Cortex of kidney (tissue), 1 donor: Measurements from ENCODE around the gene GAS2L2.
"Not testable (repeated sequence)": the region's sequence is repeated elsewhere in the genome, so short reads cannot be mapped to it uniquely, and the experiment has no call there.

Experiments used
- DNase-seq: peaks from one replicate; lab custom pipeline; 2025; lab: John Stamatoyannopoulos, UW

The GAS2L2 gene

GRCh38 chr17:35773129-35773528 is 20.1 kb upstream of the GAS2L2 start:
- DNase-seq = no peak

DNA sequence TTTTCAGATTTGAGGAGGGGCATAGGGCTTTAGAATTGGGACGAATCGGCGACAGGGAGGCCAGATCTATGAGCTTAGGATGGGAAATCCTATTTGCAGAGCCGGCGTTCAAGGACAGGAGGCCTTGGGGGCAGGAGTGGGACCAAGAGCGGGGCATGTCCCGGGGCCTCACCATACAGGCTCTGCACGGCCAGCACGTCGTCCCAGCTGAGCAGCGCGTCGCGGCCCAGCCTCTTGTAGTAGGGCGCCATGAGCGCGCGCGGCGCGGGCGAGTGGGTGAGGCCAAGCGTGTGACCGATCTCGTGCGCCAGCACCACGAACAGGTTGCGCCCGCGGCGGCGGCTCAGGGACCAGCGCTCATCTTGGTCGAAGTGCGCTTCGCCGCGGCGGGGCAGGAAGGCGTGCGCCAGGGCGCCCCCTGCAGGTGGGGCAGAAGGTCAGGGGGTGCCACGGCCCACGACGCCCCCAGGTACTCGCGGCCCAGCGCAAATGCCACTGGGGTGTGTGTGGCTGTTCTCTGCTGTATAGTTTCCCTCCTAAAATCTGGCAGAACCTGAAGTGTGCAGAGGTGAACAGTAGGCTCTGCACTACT is 17.0 kb upstream of the GAS2L2 start:
- DNase-seq = no peak

DNA sequence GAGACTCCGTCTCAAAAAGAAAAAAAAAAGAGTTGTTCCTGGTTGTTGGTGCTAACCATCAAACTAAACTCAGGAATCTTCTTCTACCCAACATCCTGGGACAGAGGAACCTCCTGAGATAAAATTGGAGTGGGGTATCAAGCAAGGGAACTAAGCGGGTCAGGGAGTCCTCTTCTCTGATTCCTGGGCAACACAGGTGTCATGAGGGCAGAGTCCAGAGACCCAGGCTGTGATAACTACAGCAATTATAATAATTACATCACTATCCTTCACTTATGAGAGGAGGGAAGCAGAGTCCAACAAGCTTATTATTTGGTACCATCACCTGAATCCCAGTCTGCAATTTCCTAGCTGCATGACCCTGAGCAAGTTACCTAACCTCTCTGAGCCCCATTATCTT is 15.8 kb upstream of the GAS2L2 start:
- DNase-seq = no peak

DNA sequence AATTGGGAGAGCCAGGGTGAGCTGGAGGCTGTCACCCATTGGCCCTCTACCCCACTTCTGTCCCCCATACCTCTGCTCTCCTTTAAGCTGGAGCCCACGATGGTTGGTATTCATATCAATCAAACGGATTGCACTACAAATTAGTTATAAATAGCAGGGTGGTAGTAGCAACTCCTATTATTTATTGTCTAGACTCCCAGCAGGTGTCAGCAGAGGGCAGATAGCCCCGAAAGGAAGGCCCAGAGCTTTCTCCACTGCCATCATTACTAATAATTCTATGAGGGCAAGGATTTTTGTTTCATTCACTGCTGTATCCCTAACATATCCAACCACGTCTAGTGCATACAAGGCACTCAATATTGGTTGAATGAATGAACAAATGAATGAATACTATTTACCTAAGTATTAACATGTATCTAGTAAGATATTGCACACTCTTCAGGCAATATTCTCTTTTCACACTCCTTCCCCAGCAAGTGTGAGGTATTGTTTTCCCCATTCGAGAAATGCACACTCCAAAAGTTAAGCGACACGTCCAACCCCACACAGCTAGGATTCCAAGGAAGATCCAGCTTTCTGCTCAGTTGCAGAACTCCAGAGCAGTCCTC is 14.0 kb upstream of the GAS2L2 start:
- no peak for DNase-seq

DNA sequence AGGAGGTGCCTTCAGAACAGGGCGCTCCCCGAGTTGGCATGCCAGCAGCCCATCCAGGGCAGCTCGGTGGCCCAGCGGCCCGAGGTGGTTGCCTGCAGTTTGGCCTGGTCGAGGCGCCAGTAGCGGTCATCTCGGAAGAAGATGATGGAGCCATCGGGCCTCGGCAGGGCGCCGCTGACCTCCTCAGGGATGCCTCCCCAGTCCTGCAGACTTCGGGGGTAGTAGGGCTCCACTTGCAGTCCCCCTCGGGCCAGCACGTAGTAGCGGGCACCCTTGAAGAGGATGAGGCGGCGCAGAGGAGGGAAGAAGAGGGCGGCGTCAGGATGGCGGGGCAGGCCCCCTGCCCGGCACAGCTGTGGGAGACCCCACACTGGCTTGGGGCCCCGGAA is 13.4 kb upstream of the GAS2L2 start:
- DNase-seq = no peak

DNA sequence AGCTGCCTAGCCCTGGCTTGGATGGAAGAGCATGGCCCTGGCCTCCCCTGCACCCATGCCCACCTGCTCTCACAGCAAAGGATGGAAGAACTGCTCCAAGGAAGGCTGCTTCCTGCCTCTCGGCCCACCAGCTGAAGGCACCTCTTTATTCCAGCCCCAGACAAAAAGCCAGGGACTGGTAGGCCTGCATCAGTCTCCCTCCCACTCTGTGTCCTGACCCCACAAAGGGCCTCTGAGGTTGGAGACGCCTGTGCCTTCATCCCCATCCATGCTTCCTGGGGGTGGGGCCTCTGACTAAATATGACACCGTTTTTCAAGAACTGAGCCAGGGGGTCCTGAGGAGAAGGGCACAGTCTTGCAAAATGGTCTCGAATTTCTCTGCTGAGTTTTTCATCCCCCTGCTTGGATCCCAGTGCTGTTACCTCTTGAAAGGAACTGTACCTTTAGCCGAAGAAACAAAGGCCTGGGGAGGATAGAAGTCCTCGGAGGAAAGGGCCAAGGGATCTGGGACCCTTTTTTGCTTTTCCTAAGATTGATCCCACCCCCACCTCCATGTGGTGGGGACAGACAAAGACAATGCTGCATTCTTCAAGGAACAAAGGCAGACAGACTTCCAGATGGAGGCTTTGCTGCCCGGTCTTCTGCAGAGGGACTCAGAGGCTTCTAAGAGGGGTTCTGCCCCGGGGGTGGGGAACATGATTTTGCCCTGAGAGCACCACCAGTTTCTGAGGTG is 12.9 kb upstream of the GAS2L2 start:
- no peak for DNase-seq

GRCh38 chr17:35765086-35765710 is 12.2 kb upstream of the GAS2L2 start:
- no peak for DNase-seq

GRCh38 chr17:35764123-35764991 is 11.3 kb upstream of the GAS2L2 start:
- DNase-seq = no peak

GRCh38 chr17:35763767-35764122 is 10.7 kb upstream of the GAS2L2 start:
- no peak for DNase-seq

DNA sequence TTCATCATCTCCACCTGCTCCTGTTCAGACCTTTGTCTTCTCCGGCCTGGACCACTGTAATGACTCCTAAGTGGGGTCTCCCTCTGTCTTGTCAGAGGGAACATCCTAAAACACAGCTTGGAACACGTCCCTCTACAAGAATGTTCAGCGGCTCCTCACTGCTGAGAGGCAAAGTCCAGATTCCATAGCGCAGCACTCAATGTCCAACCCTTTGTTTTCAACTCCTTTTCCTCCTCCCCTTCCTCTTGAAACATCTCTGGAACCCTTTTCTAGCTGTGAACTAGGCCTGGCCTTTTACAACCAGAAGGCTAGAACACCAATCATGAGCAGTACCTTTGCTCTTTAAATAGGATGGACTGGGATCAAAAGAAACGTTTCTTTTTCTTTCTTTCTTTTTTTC is 8.6 kb upstream of the GAS2L2 start:
- DNase-seq = no peak

DNA sequence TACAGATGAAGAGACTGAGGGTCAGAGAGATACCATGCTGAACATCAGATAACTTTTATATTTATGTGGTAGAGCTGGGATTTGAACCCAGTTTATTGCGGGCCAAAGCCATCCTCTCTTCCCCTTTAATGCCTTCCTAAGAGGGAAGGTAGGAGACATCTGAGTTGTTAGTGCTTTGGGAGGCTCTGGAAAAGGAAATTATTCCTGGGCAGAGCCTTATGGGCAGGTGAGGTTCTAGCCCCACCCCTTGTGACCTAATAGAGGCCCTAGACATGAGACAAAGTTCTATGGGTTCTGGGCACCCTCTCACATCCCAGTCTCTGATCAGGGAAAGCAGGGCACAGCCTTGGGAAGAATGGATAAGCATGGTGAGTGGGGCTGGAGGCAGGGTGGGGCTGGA is 7.5 kb upstream of the GAS2L2 start, which contains the start of gene C17orf50:
TSS of gene C17orf50 (plus strand) at position 301 of the 400 bp plus-strand sequence. CDS start at position 356, 55 bp downstream.
- no peak for DNase-seq

- no peak for DNase-seq
Observed at GRCh38 chr17:35757243-35757642, 4.2 kb upstream of the GAS2L2 start.

- no peak for DNase-seq
Observed at GRCh38 chr17:35752471-35752870, 568 bp downstream of the GAS2L2 start.

GRCh38 chr17:35751541-35751940 is 1.5 kb downstream of the GAS2L2 start:
- not testable (repeated sequence) for DNase-seq

GRCh38 chr17:35750526-35751395 is 2.3 kb downstream of the GAS2L2 start:
- no peak for DNase-seq

- no peak for DNase-seq
Observed at GRCh38 chr17:35749560-35750412, 3.3 kb downstream of the GAS2L2 start.

- DNase-seq = no peak
Observed at GRCh38 chr17:35748979-35749378, 4.1 kb downstream of the GAS2L2 start.

- DNase-seq = no peak
Observed at GRCh38 chr17:35748341-35748841, 4.6 kb downstream of the GAS2L2 start.

GRCh38 chr17:35747540-35748017 is 5.5 kb downstream of the GAS2L2 start:
- DNase-seq = no peak
